Brain microvascular endothelial cell (primary cell): ENCODE data around the gene DAGLA.
A peak's percentile ranks its signal among the peaks of the same experiment; 100 is the strongest.

Experiments used
- DNase-seq: peaks from one replicate; pipeline ENCODE4 v3.0.0-alpha.2; 2020
- H3K27ac ChIP-seq: fragments of 250-450 bp; sonication (Bioruptor Pico); 2 replicates; pipeline ENCODE4 v1.5.1; 2020; ENCODE audit warnings: mild to moderate bottlenecking, moderate library complexity
- H3K27me3 ChIP-seq: fragments of 250-450 bp; sonication (Bioruptor Pico); replicated peaks from 2 replicates; pipeline ENCODE4 v1.5.1; 2020; ENCODE audit warnings: mild to moderate bottlenecking
- H3K36me3 ChIP-seq: fragments of 250-450 bp; sonication (Bioruptor Pico); replicated peaks from 2 replicates; pipeline ENCODE4 v1.5.1; 2020; ENCODE audit warnings: mild to moderate bottlenecking
- H3K4me3 ChIP-seq: 2 replicates; pipeline ENCODE4 v1.5.1; 2011; ENCODE audit warnings: low read depth, mild to moderate bottlenecking, control low read depth, low read length, moderate library complexity
- in situ Hi-C: cut with HindIII; loops from 2 replicates; pipeline ENCODE4 v1.10.0; 2017; ENCODE audit warnings: low sequenced_read_pairs, low pct_ligation_motif_present
- TF ChIP-seq, protein P1 (sequence below): IDR thresholded peaks from 2 replicates; pipeline ENCODE4 v1.5.1; 2011; ENCODE audit warnings: low read depth, mild to moderate bottlenecking, moderate library complexity, low read length, control low read depth, inconsistent platforms; ENCODE audit errors: missing control alignments

DAGLA gene

DNA sequence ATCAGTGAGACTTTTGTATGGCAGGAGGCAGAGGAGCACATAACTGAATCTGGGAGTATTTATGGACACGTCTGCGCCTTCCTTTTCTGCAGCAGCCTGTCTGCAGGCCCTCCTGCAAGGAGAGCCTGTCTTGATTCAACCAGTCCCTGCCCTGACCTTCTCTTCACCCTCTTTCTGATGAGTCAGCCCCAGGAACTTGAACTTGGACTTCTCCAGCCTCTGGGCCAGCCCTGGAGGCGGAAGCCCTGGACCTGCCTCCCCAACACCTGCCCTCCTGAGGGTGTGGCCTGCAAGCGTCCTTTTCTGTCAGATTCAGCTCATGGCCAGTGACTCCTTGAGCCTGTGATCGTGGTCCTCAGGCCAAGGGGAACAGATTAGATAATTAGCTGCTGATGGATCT is 20.0 kb downstream of the DAGLA start:
- peak; percentile 40 for DNase-seq
- Histone ChIP-seq H3K4me3 (no peak overlapping the region), H3K27ac (no peak overlapping the region), H3K27me3 (no peaks in the 10 kb centered on the region), H3K36me3 (no peaks in the 10 kb centered on the region)
- TF ChIP-seq, protein P1, sequence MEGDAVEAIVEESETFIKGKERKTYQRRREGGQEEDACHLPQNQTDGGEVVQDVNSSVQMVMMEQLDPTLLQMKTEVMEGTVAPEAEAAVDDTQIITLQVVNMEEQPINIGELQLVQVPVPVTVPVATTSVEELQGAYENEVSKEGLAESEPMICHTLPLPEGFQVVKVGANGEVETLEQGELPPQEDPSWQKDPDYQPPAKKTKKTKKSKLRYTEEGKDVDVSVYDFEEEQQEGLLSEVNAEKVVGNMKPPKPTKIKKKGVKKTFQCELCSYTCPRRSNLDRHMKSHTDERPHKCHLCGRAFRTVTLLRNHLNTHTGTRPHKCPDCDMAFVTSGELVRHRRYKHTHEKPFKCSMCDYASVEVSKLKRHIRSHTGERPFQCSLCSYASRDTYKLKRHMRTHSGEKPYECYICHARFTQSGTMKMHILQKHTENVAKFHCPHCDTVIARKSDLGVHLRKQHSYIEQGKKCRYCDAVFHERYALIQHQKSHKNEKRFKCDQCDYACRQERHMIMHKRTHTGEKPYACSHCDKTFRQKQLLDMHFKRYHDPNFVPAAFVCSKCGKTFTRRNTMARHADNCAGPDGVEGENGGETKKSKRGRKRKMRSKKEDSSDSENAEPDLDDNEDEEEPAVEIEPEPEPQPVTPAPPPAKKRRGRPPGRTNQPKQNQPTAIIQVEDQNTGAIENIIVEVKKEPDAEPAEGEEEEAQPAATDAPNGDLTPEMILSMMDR: no peak
- in situ Hi-C loops: no loop called here

DNA sequence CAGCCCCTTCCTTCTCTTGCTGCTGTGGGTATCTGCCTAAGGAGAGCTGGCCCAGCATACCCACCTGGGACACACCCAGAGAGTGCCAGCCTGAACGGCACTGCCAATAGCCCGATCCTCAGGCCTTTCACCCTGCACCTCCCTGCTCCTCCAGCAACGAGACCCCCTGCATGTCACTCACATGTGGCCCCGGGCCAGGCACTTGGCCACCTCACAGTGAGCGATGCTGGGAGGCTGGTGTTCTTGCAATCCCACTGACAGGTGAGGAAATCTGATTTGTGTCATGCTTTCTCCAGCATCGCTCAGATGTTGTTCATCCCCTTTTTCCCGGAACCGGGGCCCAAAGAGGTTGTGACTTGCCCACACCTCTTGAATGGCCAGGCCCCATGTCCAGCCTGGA is 20.5 kb downstream of the DAGLA start:
- H3K27ac ChIP-seq: no peak overlapping the region
- in situ Hi-C loops: no loop called here
- H3K27me3 ChIP-seq: no peaks in the 10 kb centered on the region
- DNase-seq: no peak
- TF ChIP-seq, protein P1: no peak
- no peak overlapping the region for H3K4me3 ChIP-seq
- H3K36me3 ChIP-seq: no peaks in the 10 kb centered on the region

DNA sequence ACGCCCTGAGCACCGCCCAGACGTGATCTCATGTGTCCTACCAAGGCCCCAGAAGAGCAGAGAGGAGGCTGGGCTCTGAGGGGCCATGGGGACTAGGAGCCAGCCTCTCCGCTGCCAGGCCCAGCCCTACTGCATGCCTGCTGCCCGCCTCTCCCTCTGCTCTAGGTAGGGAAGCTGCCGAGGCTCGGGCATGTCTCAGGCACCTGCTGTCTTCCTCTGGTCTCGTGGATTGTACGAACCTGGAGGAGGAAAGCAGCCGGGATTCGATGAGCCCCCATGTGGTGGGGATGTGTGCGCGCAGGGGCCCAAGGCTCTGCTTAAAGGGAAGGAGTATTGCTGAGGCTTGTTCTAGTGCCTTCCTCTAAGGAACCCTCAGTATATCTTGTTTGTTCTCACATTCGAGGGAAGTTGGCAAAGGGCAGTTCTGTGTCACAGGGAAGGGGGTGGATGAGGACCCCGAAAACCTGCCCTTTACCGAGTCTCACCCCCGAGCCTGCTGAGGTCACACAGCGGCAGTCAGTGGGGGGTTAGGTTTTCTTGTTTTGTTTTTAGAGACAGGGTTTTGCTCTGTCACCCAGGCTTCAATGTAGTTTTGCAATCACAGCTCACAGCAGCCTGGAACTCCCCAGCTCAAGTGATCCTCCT is 21.2 kb downstream of the DAGLA start:
- TF ChIP-seq, protein P1: peak; percentile 71
- Histone ChIP-seq H3K36me3 (no peaks in the 10 kb centered on the region), H3K27ac (no peak overlapping the region), H3K4me3 (no peak overlapping the region), H3K27me3 (no peaks in the 10 kb centered on the region)
- no peak for DNase-seq
- in situ Hi-C loops: no loop called here

DNA sequence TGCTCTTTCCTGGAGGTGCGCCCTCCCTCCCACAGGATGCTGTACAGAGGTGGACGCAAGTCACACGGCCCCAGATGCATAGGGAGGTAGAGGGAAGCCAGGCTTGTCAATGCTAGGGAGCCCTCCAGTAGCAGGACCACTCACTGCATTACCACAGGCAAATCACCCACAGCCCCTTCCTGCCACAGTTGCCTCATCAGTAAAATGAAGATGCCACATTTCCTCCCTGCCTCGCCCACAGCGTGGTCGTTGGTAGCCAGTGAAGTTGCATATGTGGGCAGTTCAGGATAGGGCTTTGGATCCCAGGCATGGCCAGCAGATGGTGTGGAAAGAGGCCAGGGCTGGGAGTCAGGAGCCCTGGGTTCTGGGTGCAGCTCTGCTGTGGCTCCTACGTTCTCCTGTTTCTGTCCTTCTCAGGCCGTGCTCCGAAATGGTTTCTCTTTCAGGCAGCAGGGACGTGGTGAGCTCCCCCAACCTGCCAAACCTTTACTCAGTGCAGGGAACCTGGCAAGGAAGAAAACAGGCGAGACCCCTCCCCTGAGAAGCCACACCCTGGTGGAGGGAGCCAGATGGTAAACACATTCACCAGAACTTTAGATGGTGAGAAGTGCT is 22.6 kb downstream of the DAGLA start:
- in situ Hi-C loops: no loop called here
- no peak for DNase-seq
- Histone ChIP-seq H3K4me3 (no peak overlapping the region), H3K27ac (no peak overlapping the region), H3K27me3 (no peaks in the 10 kb centered on the region), H3K36me3 (no peaks in the 10 kb centered on the region)
- TF ChIP-seq, protein P1: no peak

DNA sequence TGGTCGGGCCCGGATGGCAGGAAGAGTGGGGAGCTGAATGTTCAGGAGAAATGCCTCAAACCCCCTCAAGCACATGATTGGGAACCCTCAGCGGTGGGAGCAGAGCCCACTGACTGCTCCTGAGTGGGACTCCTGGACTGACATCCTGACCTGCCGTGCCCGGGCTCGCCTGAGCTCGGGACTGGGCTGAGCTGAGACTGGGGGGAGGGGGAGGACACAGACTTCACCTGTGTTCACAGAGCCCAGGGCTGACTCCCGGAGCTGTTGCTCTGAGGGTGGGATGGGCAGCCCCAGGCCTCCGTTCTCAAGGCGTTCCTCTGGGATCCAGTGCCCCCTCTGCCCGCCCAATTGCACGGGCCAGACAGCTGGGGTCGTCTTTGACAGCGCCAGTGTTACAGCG is 24.6 kb downstream of the DAGLA start:
- in situ Hi-C loops: no loop called here
- H3K27me3 ChIP-seq: no peaks in the 10 kb centered on the region
- no peak overlapping the region for H3K4me3 ChIP-seq
- H3K27ac ChIP-seq: no peak overlapping the region
- DNase-seq: no peak
- TF ChIP-seq, protein P1: no peak
- H3K36me3 ChIP-seq: no peaks in the 10 kb centered on the region
